K562 (cell line): ENCODE results near the gene HNRNPLL. TPM values are rescaled to one million over a fixed set of nuclear protein-coding genes. Genes with fewer than 3 reads are reported as not detected.

Experiments used
- FOXK2 ChIP-seq, 2 experiments: fragments of 450-650 bp; IDR thresholded peaks in 1 of 2; conservative IDR thresholded peaks in 1 of 2; 2 replicates each; pipeline ENCODE4 v1.6.1; 2016; ENCODE audit warnings: low read depth in 2 of 2, mild to moderate bottlenecking in 1 of 2
- GATAD2A ChIP-seq: fragments of 450-650 bp; IDR thresholded peaks from 2 replicates; pipeline ENCODE4 v1.6.1; 2017
- MAZ ChIP-seq, 2 experiments: fragments of 450-650 bp in 1 of 2; sonication (generic) in 1 of 2; formaldehyde crosslinking; IDR thresholded peaks in 1 of 2; conservative IDR thresholded peaks in 1 of 2; 2 replicates each; pipeline versions ENCODE4 v1.4.0 to v1.5.0; 2020; ENCODE audit warnings: mild to moderate bottlenecking in 1 of 2, missing genetic modification reagents in 1 of 2
- MEF2A ChIP-seq: IDR thresholded peaks from 2 replicates; pipeline ENCODE4 v1.6.1; 2011; ENCODE audit warnings: low read depth, mild to moderate bottlenecking, low read length, moderate library complexity; ENCODE audit not compliant: control insufficient read depth
- MTA3 ChIP-seq: fragments of 450-650 bp; formaldehyde crosslinking; IDR thresholded peaks from 2 replicates; pipeline ENCODE4 v1.6.1; 2017; ENCODE audit warnings: mild to moderate bottlenecking, borderline replicate concordance
- NR1H2 ChIP-seq: sonication (generic); formaldehyde crosslinking; IDR thresholded peaks from 2 replicates; pipeline ENCODE4 v1.4.0; 2020; ENCODE audit warnings: mild to moderate bottlenecking, missing genetic modification reagents
- PTBP1 ChIP-seq: fragments of 200-400 bp; formaldehyde crosslinking; IDR thresholded peaks from 2 replicates; pipeline ENCODE4 v1.6.1; 2017; ENCODE audit warnings: low read depth, low read length
- PTRF ChIP-seq: fragments of 450-650 bp; IDR thresholded peaks from 2 replicates; pipeline ENCODE4 v1.6.1; 2016; ENCODE audit warnings: mild to moderate bottlenecking, missing genetic modification characterization, missing compliant biosample characterization
- RCOR1 ChIP-seq, 2 experiments: IDR thresholded peaks; 2 replicates each; pipeline ENCODE4 v1.6.1; 2012; ENCODE audit warnings: low read depth in 2 of 2, low read length in 2 of 2, borderline replicate concordance in 1 of 2, improper control_type of control experiment in 1 of 2
- SP1 ChIP-seq: sonication (generic); formaldehyde crosslinking; IDR thresholded peaks from 2 replicates; pipeline ENCODE4 v1.8.1; 2022; ENCODE audit warnings: mild to moderate bottlenecking, missing genetic modification reagents
- STAT5A ChIP-seq: IDR thresholded peaks from 2 replicates; pipeline ENCODE4 v1.6.1; 2012; ENCODE audit warnings: low read length, inconsistent platforms, borderline replicate concordance
- YY1 ChIP-seq, 3 experiments: IDR thresholded peaks; 2 replicates each; pipeline ENCODE4 v1.6.1; 2011; ENCODE audit warnings: low read length in 2 of 3, mild to moderate bottlenecking in 2 of 3, moderate library complexity in 2 of 3, borderline replicate concordance in 1 of 3, control low read depth in 1 of 3, low read depth in 1 of 3; ENCODE audit not compliant: insufficient read depth in 3 of 3, insufficient replicate concordance in 2 of 3, control insufficient read depth in 1 of 3, insufficient read length in 1 of 3; ENCODE audit errors: extremely low read depth in 1 of 3
- ZNF121 ChIP-seq: sonication (generic); formaldehyde crosslinking; conservative IDR thresholded peaks from 2 replicates; pipeline ENCODE4 v1.8.0; 2022; ENCODE audit warnings: missing genetic modification reagents
- polyA plus RNA-seq, 8 experiments: library from polyadenylated mRNA; depleted of rRNA in 4 of 8; stranded (reverse) in 5 of 8; unstranded in 3 of 8; fragments of >200 nt; fragmentation: Nextera tagmentation in 2 of 8; fragmentation: Illumina TruSeq in 1 of 8; extraction: Ambion mirVana in 2 of 8; extraction: Trizol in 1 of 8; gene quantifications; 2 replicates each; pipeline versions ENCODE4 v1.2.1 to v1.2.3, GENCODE V29; 2011 to 2014; ENCODE audit warnings: inconsistent platforms in 1 of 8, missing spikeins in 1 of 8
- total RNA-seq, 7 experiments: library from RNA; depleted of rRNA in 6 of 7; stranded (reverse); fragments of >200 nt in 6 of 7; fragmentation: Illumina TruSeq in 2 of 7; extraction: Trizol in 2 of 7; gene quantifications; 2 replicates each; pipeline versions ENCODE4 v1.2.1 to v1.2.3, GENCODE V29; 2011 to 2021; ENCODE audit warnings: low replicate concordance in 1 of 7
- TF ChIP-seq, protein P1 (sequence below): sonication (generic); formaldehyde crosslinking; IDR thresholded peaks from 2 replicates; pipeline ENCODE4 v1.9.0; 2022; ENCODE audit warnings: mild to moderate bottlenecking, missing genetic modification reagents
- TF ChIP-seq, protein P2 (sequence below): fragments of 450-650 bp; formaldehyde crosslinking; IDR thresholded peaks from 2 replicates; pipeline ENCODE4 v1.4.0; 2020; ENCODE audit warnings: mild to moderate bottlenecking, moderate library complexity
- TF ChIP-seq, protein P3 (sequence below), 2 experiments: IDR thresholded peaks; 2 replicates each; pipeline ENCODE4 v1.6.1; 2012; ENCODE audit warnings: improper control_type of control experiment in 2 of 2, low read depth in 2 of 2, low read length in 2 of 2, borderline replicate concordance in 1 of 2
- TF ChIP-seq, protein P4 (sequence below): sonication (generic); formaldehyde crosslinking; IDR thresholded peaks from 2 replicates; pipeline ENCODE4 v1.8.0; 2023; ENCODE audit warnings: mild to moderate bottlenecking, missing genetic modification reagents

The HNRNPLL gene
- total and polyA plus RNA-seq, 9 of the 15 experiments (the other 6 are each of a cell fraction or from before 2014, with no cell fraction given), result 19.8 to 135 (median 57.8) TPM

DNA sequence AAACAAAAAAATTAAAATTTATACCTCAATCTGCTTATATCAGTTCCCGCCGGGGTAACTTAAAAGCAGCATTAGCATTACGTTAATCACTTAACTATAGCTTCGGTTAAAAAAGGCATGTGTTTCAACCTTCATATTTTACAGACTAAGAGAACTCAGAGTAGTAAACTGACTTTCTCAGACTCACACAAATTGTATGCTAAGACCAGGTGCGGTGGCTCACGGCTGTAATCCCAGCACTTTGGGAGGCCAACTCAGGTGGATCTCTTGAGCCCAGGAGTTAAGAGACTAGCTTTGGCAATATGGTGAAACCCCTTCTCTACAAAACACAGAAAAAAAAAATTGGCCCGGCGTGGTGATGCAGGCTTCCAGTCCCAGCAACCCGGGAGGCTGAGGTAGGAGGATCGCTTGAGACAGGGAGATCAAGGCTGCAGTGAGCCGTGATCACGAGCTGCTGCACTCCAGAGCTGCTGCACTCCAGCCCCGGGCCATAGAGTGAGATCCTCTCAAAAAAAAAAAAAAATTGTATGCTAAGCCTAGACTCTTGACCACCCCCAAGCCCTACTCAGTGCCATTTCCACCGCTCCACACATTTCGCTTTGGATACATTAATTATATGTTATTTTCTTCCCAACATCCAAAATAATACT is 2.4 kb downstream of the HNRNPLL start (continued):
- TF ChIP-seq PTBP1, result no peak
- no peak for TF ChIP-seq MAZ (CRISPR knock-in tag; conservative IDR thresholded peaks at IDR 0.05 in 1 of 2, IDR thresholded peaks at IDR 0.05 in 1 of 2)
- no peak for TF ChIP-seq YY1 (IDR thresholded peaks at IDR 0.05; ENCODE audit: borderline replicate concordance in 1 of 3, control insufficient read depth in 1 of 3, extremely low read depth in 1 of 3, insufficient read depth in 3 of 3, insufficient read length in 1 of 3, insufficient replicate concordance in 2 of 3, low read depth in 1 of 3, low read length in 2 of 3)
- TF ChIP-seq, protein P1, sequence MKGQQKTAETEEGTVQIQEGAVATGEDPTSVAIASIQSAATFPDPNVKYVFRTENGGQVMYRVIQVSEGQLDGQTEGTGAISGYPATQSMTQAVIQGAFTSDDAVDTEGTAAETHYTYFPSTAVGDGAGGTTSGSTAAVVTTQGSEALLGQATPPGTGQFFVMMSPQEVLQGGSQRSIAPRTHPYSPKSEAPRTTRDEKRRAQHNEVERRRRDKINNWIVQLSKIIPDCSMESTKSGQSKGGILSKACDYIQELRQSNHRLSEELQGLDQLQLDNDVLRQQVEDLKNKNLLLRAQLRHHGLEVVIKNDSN, result peak; percentile 40; the same call in 1 of the 2 replicates
- TF ChIP-seq RCOR1 (IDR thresholded peaks at IDR 0.05; ENCODE audit: borderline replicate concordance in 1 of 2, low read depth in 2 of 2, low read length in 2 of 2), result no peak
- no peak for TF ChIP-seq NR1H2 (CRISPR knock-in tag)
- TF ChIP-seq, protein P2, sequence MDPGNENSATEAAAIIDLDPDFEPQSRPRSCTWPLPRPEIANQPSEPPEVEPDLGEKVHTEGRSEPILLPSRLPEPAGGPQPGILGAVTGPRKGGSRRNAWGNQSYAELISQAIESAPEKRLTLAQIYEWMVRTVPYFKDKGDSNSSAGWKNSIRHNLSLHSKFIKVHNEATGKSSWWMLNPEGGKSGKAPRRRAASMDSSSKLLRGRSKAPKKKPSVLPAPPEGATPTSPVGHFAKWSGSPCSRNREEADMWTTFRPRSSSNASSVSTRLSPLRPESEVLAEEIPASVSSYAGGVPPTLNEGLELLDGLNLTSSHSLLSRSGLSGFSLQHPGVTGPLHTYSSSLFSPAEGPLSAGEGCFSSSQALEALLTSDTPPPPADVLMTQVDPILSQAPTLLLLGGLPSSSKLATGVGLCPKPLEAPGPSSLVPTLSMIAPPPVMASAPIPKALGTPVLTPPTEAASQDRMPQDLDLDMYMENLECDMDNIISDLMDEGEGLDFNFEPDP (CRISPR knock-in tag), result no peak
- TF ChIP-seq MTA3, result no peak
- TF ChIP-seq, protein P3, sequence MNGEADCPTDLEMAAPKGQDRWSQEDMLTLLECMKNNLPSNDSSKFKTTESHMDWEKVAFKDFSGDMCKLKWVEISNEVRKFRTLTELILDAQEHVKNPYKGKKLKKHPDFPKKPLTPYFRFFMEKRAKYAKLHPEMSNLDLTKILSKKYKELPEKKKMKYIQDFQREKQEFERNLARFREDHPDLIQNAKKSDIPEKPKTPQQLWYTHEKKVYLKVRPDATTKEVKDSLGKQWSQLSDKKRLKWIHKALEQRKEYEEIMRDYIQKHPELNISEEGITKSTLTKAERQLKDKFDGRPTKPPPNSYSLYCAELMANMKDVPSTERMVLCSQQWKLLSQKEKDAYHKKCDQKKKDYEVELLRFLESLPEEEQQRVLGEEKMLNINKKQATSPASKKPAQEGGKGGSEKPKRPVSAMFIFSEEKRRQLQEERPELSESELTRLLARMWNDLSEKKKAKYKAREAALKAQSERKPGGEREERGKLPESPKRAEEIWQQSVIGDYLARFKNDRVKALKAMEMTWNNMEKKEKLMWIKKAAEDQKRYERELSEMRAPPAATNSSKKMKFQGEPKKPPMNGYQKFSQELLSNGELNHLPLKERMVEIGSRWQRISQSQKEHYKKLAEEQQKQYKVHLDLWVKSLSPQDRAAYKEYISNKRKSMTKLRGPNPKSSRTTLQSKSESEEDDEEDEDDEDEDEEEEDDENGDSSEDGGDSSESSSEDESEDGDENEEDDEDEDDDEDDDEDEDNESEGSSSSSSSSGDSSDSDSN (IDR thresholded peaks at IDR 0.05; ENCODE audit: borderline replicate concordance in 1 of 2, low read depth in 2 of 2, low read length in 2 of 2), result 0 out of 4 replicates have a peak, but pooled peaks of 1 of the 2 experiments have one; percentile 33
- no peak for TF ChIP-seq PTRF (tag)
- peak; percentile 94 for TF ChIP-seq ZNF121 (CRISPR knock-in tag)
- no peak for TF ChIP-seq STAT5A
- TF ChIP-seq MEF2A, result no peak
- no peak for TF ChIP-seq FOXK2 (conservative IDR thresholded peaks at IDR 0.05 in 1 of 2, IDR thresholded peaks at IDR 0.05 in 1 of 2; ENCODE audit: low read depth in 2 of 2)
- no peak for TF ChIP-seq SP1
- TF ChIP-seq, protein P4, sequence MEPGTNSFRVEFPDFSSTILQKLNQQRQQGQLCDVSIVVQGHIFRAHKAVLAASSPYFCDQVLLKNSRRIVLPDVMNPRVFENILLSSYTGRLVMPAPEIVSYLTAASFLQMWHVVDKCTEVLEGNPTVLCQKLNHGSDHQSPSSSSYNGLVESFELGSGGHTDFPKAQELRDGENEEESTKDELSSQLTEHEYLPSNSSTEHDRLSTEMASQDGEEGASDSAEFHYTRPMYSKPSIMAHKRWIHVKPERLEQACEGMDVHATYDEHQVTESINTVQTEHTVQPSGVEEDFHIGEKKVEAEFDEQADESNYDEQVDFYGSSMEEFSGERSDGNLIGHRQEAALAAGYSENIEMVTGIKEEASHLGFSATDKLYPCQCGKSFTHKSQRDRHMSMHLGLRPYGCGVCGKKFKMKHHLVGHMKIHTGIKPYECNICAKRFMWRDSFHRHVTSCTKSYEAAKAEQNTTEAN, result no peak
- no peak for TF ChIP-seq GATAD2A
